Bone marrow (tissue), 2 donors: ENCODE results near the gene MCFD2.

Experiments
- DNase-seq, 2 donors: peaks; one replicate each; lab custom pipeline; 2025; lab: John Stamatoyannopoulos, UW

The MCFD2 gene

DNA sequence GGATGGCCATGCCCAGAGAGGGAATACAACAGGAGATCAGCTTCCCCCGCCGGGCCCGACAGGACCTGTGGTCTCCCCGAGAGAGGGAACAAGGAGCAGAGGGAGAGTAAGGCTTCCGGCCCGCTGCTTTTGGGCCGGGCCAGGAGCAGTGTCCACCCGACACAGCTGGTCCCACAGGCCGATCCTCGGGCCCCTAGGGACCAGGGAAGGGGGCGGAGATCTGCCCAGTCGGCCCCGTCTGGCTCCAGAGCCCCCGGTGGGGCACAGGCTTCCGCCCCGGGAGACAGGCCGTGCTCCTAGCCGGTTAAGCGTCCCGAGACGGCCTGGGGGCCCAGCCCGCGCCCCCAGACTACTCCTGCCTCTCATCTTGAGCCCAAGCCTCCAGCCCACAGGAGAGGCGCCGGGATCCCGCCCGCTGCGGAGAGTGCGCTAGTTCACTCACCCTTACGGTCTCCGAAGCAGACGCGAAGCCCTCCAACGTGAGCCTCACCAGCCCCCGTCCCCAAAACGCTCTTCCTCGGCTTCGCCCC lies at the start of gene MCFD2:
Gene MCFD2, minus strand, starts transcription at position 526 of the 530 bp plus-strand sequence. CDS start 6,635 bp downstream, outside the sequence.
- peak in 1 of 2 donors; percentile 36 for DNase-seq

DNA sequence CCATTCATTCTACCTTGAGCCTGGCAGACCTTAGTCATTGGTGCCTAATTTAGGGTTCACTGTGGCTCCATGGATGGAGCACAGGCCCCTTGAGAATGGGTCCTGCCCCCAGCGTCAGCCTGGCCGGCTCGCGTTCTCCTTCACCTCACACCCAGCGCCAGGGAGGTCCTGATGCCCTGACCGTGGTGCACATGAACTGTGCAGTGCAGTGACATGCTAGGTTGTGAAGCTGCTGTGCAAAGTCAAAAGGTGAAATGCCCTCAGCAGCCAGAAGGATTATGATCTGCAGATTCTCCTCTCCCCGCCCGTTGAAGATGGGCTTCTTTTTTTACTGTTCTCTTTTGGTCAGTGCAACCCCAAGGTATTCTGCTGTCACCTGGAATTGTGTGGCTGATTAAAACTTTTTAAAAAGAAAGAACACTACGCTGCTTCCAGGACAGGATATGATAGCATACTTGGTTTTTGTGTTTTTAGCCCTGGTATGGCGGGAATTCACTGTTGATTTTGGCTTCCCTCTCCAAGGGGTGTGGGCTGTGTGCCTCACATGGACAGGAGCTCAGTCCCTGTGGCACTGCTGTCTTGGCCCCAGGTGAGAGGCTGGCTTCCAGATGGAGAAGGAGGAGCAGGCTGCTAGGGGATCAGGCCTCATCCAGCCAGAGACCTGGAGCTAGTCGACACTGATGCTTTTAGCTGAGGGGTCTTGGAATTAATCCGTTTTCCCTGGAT lies 49.4 kb upstream of the MCFD2 start:
- DNase-seq = no peak

GRCh38 chr2:46963941-46964673 lies 48.5 kb upstream of the MCFD2 start:
- DNase-seq = no peak

GRCh38 chr2:46963210-46963609 lies 47.6 kb upstream of the MCFD2 start:
- DNase-seq = no peak

DNA sequence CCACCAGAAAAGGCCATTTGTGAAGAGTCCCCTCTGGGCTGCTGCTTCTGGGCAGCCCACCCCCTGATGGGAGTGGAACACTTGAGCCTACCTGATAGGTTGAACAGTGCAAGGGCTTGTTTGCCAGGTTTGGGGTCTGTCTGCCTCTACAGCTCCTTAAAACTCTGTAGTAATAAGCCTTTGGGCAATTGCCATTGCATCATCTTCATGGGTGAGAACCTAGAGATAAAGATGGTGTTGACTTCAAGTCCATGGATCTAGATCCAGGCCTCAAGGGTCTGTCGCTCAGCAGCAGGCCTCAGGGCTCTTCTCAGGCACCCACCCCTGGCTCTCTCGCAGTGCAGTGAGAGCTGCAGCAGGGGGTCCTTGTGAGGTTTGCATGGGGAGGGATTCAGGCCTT lies 47.1 kb upstream of the MCFD2 start:
- DNase-seq = no peak

GRCh38 chr2:46960618-46961017 lies 45.0 kb upstream of the MCFD2 start:
- DNase-seq = no peak

- no peak for DNase-seq
These were observed 42.9 kb upstream of the MCFD2 start for GRCh38 chr2:46958431-46959017.

DNA sequence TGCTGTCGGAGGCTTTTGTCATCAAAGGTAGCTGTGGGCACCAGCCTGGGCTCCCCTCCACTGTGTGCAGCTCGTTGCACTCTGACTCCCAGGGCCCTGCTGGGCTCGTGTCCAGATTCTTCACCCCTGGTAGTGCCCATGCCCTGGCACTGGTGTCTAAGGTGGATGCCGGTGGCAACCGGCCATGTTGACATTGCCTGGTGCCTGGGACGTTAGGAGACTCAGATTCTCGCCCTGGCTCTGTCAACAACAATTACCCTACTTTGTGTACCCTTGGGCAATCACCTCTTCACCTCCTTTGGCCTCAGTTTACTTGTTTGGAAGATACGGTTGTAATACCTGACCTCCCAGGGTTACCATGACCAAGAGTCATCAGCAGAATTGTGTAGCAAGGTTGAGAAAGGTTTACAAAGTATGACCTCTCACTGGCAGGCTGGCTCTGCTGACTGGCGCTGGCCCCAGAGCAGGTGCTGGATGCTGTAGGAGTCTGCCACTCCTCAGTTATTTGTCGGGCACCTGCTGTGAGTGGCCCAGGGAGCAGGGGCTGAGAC lies 41.5 kb upstream of the MCFD2 start:
- DNase-seq = no peak

DNA sequence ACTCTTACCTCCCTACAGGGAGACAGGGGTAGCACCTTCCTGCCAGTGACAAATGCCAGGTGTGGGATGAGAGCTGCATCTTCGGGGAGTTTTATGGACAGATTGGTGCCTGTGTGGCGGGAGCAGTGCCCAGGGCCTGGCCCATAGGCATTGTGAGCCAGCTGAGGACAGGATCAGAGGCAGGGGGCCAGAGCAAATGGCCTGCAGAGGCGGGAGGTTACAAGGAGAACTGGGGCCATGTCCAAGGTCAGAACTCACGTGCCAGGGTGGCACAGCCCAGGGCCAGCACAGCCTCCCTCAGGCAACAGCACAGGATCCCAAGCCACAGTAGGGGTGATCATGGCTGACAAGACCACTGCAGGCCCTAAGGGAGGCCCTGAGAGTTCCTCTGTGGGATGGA lies 40.2 kb upstream of the MCFD2 start:
- DNase-seq = no peak

GRCh38 chr2:46954951-46955571 lies 39.5 kb upstream of the MCFD2 start:
- no peak for DNase-seq

- DNase-seq = no peak
These were observed 36.6 kb upstream of the MCFD2 start for GRCh38 chr2:46952171-46952570.

DNA sequence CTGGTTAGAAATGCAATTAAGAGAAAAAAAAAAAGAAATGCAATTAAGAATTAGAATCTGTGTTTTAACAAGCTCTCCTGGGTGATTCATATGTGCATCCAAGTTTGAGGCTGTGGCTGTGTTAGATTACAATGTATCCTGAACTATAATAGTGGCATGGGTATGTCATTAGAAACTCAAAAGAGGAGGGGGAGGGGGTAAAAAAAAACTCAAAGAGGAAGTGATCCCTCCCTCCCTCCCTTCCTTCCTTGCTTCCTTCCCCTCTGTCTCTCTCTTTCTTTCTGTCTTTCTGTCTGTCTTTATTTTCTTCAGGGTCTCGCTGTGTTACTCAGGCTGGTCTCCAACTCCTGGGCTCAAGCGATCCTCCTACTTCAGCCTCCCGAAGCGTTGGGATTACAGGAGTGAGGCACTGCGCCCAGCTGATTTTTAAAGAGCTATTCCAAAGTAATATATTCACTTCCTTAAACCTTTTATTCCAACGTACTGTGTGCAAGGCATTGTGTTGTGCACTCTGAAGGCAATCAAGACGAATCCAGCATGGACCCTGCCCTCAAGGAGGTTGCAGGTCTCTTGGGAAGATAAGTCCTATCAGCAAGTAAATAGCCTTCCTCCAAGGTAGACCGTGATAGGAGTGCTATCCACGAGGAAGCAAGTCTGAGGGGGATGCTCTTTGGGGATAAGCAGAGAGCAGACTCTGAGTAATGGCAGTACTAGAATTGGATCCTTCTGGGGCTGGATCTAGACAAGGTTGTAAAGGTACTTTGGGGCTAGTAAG lies 35.9 kb upstream of the MCFD2 start:
- DNase-seq = peak in 1 of 2 donors; percentile 13

GRCh38 chr2:46950314-46950713 lies 34.7 kb upstream of the MCFD2 start:
- no peak for DNase-seq

DNA sequence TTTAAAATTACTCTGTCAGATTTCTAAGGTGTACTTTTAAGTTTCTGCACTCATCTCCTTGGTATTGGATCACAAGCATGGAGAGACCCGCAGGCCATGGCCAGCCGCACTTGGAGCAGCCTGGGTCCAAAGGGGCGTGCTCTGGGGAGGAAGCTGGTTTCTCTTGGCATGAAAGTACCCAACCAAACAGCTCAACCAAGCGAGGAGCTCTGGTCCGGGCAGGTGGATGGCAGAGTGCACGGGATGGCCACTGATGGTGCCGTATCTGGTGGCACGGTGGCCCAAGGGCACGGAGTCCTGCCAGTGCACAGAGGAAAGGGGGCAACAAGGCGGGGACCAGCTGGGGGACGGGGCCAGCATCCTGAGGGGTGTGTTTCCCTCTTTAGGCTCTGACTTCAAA lies 32.2 kb upstream of the MCFD2 start:
- no peak for DNase-seq

GRCh38 chr2:46945671-46946070 lies 30.1 kb upstream of the MCFD2 start:
- DNase-seq = peak in 1 of 2 donors; percentile 62

DNA sequence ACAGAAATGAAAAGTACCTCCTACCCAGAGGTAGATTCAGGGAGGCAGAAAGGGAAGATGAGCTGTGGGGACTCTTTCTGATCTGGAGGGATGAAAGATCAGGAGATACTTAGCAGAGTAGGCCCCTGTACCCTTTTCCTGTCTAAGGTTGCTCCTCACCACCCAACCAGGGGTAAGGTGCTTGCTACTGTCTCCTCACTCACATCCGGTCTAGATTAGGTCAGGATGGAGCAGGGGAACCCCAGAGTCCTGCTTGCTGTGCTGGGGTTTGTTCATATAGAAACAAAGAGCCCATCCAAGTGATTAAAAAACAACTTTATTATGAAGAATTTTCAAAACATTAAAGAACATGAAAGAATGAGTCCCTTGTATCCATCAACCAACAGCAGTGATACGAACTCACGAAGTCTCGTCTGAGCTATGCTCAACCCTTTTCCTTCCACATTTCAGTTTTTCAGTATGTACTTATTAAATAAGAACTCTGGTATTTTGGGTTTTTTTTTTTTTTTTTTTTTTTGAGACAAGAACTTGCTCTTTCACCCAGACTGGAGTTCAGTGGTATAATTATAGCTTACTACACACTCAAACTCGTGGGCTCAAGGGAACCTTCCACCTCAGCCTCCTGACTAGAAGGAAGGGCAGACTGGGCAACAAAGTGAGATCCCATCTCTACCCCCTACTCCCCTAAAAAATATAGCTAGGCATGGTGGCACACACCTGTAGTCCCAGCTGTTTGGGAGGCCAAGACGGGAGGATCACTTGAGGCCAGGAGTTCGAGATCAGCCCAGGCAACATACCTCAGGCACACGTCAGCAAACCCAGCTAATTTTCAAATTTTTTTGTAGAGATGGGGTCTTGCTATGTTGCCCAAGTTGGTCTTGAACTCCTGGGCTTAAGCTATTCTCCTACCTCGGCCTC lies 28.5 kb upstream of the MCFD2 start:
- no peak for DNase-seq

GRCh38 chr2:46942891-46943626 lies 27.5 kb upstream of the MCFD2 start:
- DNase-seq = no peak

DNA sequence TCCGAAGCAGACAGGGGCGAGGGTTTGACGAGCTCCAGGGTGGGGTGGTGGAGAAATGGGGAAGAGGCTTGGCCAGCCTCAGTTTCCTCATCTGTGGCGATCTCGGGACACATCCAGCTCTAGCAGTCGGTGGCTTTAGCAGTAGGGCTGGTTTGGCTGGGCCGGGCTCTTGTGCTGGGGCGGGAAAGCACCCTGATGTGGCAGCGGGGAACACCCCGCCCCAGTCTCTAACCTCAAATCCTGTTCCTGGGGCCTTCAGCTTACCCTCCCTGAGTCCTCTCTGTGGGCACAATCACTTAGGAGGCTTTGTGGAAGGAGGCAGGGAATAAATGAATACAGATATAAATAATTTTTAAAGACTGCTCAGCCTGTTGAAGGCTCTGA lies 26.5 kb upstream of the MCFD2 start:
- peak; percentile 18 to 40 for DNase-seq

DNA sequence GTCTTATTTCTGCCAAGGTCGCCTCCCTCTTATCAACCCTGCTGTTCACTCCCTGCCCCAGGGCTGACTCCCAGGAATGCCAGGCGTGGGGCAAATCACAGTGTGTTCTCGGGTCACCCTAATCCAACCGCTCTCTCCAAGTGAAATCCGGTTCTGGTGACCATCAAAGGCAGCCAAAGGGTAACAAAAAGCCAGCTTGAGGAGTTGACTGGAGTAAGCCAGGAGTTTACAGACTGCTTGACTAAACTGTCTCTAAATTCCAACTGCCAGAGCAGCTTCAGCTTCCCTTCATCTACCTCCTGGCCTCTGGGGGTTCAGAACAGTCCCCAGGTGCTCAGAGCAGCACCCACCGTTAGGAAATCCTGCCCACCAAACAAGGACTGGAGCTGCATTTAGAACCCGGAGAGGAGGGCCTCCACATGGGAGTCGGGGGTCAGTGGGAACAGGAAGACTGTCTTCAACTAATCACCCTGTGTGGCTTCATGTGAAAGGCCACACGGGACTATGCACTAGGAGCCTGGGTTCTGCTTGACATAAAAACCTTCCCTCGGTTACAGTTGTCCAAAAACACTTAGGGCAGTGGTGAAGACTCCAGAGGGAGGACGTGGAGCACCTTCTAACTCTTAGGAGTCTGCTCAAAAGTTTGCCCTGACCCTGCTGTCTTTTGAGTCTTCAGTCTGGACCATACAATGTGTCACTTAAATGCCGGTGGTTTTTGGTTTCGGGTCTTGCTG lies 24.2 kb upstream of the MCFD2 start:
- no peak for DNase-seq
